ENCODE measurements around the gene TTC6.

The TTC6 gene

DNA sequence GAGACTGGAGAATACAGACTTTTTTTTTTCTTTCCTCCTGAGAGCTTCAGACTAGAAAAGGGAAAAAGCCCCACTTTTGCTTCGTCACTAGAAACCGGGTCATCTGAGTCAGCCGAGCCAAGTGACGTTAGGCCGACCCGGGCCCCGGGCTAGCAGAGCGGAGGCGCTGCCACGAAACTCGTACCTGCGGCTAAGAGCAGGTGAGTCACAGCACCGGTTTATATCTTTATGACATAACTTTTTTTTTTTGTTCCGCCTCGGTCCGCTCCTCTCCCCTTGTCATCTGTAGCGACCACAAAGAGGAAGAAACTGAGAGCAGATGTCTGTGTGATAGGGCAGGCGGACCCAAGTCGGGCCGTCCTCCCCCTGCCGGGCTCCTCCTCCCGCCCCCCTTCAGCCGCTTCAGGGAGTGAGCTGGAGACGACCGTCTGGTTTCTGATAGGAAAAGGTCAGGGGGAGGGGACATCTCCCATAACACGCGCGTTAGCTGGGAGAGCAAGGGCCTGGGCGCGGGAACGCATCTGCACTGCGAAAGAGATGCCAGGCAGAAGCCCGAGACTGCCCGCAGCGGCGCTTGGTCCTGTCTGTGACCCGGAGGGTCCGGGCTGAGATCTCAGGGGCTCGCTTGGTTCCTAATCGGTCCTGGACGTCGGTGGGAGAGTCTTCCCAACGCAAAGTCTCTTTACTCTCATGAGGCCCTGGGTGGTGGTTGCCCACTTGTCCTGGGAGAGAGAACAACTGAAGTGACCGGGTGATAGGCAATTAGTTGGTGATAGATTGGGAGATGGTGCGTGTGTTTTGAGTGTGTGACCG lies 586 bp downstream of the TTC6 start:
- in situ Hi-C loops (cut with HindIII; ENCODE audit: low pct_unique_long_range_greater_than_20kb, low sequenced_read_pairs): no loop called here
- peak in 1 of 2 experiments; percentile 94 for DNase-seq (ENCODE audit: low read depth in 1 of 2, low spot score in 1 of 2)
- TF ChIP-seq JUND (IDR thresholded peaks at IDR 0.05; ENCODE audit: low read depth): peak; percentile 23; the same call in 1 of the 2 replicates

DNA sequence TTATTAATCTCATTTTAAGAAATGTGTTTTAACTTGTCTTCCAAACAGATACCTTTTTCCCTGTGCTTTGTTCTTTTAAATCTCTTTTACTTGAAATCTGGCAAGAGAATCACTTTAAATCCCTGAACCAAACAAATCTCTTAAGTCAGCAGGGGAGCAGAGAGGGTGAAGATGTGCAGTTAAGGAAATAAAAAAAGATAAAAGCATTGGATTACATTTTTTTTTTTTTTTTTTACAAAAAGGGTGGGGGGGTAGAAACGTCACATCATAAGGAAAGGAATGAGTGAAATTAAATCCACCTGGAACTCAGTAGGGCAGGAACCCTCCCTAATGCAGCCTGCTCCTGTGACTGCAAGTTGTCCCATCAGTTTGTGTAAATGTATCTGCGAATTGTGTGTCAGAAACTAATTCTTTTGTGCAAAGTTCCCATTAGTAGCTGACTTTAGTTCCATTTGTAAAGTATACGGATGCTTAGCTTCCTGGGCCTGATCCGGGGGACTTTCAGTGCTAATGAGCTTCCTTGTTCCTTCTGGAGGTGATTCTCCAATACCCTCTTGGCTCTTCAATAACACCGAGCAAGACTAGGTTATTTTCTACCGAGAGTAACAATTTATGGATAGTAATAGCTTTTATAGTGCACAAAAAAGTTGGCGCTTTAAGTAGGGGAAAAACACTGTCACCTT lies 1.5 kb downstream of the TTC6 start:
- in situ Hi-C loops (cut with HindIII; ENCODE audit: low pct_unique_long_range_greater_than_20kb, low sequenced_read_pairs): no loop called here
- DNase-seq (ENCODE audit: low read depth in 1 of 2, low spot score in 1 of 2): no peak
- no peak for TF ChIP-seq JUND (IDR thresholded peaks at IDR 0.05; ENCODE audit: low read depth)

DNA sequence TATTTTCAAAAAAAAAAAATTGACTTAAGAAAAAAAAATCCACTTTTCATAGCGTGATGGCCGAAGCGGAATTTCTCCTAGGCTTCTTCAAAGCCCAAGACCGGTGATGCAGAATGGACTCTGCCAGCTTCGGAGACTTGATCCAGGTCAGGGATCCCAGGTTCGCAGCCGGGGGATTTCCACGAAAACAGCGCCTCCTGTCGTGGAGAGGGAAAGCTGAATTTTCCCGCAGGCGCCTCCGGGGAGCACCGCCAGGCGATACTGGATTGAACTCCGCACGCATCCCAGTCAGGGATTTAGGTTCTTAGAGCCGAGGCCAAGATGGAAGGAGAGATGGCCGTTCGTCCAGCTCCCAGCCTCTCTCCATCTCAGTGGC lies 2.1 kb downstream of the TTC6 start:
- TF ChIP-seq JUND (IDR thresholded peaks at IDR 0.05; ENCODE audit: low read depth): no peak
- in situ Hi-C loops (cut with HindIII; ENCODE audit: low pct_unique_long_range_greater_than_20kb, low sequenced_read_pairs): no loop called here
- peak in 1 of 2 experiments; percentile 85 for DNase-seq (ENCODE audit: low read depth in 1 of 2, low spot score in 1 of 2)

DNA sequence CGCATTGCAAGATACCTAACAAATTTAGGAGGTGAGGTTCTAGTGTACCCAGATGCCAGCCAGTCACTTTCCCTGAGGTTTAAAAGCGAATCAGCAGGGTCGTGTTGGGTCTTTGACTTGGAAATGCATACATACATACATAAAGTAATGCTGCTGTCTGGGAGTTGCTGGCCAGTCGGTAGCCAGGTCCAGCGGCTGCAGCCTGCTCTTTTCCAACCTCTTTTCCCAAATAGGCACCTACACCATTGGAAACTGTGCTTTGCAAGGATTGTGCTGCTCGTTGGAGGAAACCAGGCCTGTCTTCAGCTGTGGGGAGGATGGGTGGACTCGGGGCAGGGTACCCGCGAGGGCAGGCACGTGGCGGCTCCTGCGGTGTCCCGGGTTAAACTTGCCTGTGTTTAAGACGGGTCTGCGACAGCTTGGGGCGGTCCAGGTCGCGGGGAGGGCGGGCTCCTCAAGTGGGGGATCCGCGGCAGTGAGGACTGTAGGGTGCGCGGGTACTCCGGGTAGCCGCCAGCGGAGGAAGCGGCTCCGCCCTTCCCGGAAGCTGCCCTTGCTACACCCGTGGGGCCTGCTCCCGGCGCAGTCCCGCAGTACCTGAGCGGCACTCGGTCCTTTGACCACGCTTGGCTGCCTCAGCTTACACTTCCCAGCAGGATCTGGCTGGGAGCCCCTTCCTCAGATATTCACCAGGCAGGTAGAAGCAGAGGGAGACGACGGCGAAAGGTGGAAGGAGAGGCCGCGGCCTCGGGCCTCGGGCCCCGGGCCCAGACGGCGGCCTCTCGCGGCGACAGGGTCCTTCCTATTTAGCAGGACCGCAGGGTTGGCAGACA lies 2.7 kb downstream of the TTC6 start:
- in situ Hi-C loops (cut with HindIII; ENCODE audit: low pct_unique_long_range_greater_than_20kb, low sequenced_read_pairs): no loop called here

DNA sequence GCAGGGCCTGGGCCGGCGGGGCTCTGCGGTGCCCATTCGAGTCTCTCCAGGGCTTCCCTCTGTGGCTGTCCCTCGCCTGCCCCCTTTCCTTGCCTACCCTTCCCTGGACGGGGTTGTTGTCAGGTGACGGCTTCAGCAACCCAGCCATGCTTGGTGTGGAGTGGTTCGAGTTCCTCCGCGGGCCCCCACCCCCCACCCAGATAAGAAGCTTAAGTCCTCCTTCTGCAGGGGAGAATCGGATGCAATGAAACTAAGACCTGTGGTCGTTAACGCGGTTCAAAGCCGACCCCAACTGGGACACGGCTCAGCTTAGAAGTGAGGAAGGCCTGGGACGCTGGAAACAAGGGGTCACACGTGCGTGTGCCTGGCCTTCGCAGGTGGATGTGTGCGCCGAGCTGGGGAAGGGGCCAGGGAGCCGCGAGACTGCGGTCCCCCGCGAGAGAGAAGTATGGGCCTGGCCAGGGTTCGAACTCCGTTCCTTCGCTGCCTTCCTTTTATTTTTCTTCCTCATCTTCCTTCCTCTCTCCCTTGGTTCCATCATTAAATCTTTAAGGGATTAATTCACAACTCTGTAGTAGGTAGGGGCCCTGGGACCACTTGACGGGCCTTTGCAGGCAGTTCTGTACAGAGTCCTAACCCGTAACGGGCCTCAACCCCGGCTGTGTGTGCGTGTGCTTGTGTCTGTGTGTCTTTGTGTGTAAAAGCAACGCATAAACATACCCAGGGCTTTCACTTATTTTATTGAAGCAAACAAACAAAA lies 3.5 kb downstream of the TTC6 start:
- TF ChIP-seq JUND (IDR thresholded peaks at IDR 0.05; ENCODE audit: low read depth): no peak
- DNase-seq (ENCODE audit: low read depth in 1 of 2, low spot score in 1 of 2): peak in 1 of 2 experiments; percentile 46
- in situ Hi-C loops (cut with HindIII; ENCODE audit: low pct_unique_long_range_greater_than_20kb, low sequenced_read_pairs): no loop called here

More for the DNA sequence above, 2.7 kb downstream of the TTC6 start:
- TF ChIP-seq JUND (IDR thresholded peaks at IDR 0.05; ENCODE audit: low read depth): no peak
- DNase-seq (ENCODE audit: low read depth in 1 of 2, low spot score in 1 of 2): peak in 1 of 2 experiments; percentile 76

DNA sequence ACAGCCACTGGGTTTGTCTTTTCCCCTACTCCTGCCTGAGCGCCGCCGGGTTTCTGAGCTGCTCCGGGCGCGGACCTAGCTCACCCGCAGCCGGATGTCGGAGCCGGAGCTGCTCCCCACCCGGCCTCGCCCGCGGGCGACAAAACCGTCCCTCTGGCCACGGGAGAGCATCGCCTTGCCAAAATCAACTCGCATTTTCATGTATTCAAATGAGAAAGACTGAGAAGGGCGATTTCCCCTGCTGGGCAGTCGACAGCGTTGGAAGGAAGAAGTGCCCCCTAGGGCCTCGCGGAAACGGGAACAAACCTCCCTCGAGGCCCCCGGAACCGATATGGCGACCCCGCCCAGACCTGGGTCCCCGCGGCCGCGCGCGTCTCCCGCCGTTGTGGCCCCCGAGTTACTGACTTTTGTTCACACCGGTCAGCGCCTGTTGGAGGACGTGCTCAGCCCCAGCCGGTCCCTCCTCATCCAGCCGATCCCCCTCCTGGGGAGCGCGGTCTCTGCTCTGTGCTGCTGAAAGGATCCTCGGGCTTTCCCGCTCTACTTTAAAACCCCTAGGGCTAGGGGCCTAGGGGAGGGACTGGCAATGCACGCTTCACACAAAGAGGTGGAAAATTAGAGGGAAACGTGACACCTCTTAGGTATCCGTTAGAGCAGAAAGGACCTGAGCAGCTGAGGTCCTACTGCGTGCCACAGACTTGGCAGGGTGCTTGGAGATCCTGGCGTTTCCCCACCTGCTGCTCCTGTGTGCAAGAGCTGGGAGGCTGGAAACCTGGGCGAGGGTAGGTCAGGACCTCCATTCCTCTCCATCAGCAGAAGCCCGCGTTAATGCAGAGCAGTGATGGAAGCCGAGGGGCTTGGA lies 4.3 kb downstream of the TTC6 start:
- in situ Hi-C loops (cut with HindIII; ENCODE audit: low pct_unique_long_range_greater_than_20kb, low sequenced_read_pairs): no loop called here
- peak in 1 of 2 experiments; percentile 88 for DNase-seq (ENCODE audit: low read depth in 1 of 2, low spot score in 1 of 2)

DNA sequence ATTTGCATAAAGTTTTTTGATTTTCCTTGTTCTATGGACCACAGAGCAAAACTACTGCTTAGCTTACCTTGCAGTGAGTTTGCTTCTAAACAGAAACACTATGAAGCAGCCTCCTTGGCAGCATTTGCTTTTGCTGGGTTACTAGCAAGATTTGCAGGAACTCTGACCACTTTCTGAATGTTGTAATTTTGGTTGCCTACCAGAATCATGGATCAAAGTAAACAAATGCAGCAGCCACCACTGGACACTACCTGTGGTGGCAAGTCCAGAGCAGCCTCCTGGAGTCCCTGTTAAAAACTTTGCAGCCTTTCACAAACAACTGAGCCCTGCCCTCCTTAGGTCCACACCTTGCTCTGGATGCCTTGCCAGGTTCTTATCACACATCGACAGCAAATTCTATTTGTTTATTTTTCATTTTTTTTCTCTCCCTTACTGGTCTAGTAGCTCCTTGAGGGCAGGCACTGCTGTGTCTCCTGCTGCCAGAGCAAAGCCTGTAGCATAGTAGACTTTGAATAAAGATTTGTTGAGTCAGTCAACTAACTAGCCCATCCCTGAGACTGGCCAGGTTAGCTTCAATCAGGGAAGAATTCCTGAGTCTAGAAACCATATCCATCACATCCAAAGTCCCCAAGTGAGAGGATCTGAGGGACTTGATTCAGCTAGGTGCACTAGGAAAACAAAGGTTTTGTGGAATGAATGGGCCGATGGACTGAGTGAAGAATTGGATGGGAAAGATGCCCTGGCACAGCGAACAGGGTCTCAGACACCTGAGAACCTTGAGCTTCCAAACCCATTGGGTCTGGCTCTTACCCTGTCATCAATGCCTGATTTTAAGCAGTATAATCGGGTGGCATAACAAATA lies 5.7 kb downstream of the TTC6 start:
- in situ Hi-C loops (cut with HindIII; ENCODE audit: low pct_unique_long_range_greater_than_20kb, low sequenced_read_pairs): no loop called here
- DNase-seq (ENCODE audit: low read depth in 1 of 2, low spot score in 1 of 2): peak in 1 of 2 experiments; percentile 66
- peak; percentile 11; the same call in 1 of the 2 replicates for TF ChIP-seq JUND (IDR thresholded peaks at IDR 0.05; ENCODE audit: low read depth)

More for the DNA sequence above, 4.3 kb downstream of the TTC6 start:
- no peak for TF ChIP-seq JUND (IDR thresholded peaks at IDR 0.05; ENCODE audit: low read depth)

DNA sequence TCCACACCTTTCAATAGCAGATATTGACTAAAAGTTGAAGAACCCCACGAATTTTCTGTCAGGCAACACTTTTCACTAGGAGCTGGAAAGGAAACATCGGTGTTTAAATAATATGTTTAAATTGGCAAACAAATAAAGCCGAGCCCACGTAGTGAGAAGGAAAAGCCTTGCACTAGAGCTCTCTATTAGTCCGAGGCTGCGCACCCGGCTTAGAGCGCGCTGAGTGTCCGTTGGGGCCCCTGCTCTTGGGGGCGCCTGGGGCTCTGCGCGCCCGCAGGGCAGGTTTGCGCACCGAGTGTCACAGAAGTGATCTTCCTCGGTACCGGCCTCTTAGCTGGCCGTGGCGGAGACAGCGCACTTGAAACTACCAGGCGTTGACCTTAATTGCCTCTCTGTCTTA lies 6.4 kb downstream of the TTC6 start:
- in situ Hi-C loops (cut with HindIII; ENCODE audit: low pct_unique_long_range_greater_than_20kb, low sequenced_read_pairs): no loop called here
- no peak for TF ChIP-seq JUND (IDR thresholded peaks at IDR 0.05; ENCODE audit: low read depth)
- no peak for DNase-seq (ENCODE audit: low read depth in 1 of 2, low spot score in 1 of 2)

DNA sequence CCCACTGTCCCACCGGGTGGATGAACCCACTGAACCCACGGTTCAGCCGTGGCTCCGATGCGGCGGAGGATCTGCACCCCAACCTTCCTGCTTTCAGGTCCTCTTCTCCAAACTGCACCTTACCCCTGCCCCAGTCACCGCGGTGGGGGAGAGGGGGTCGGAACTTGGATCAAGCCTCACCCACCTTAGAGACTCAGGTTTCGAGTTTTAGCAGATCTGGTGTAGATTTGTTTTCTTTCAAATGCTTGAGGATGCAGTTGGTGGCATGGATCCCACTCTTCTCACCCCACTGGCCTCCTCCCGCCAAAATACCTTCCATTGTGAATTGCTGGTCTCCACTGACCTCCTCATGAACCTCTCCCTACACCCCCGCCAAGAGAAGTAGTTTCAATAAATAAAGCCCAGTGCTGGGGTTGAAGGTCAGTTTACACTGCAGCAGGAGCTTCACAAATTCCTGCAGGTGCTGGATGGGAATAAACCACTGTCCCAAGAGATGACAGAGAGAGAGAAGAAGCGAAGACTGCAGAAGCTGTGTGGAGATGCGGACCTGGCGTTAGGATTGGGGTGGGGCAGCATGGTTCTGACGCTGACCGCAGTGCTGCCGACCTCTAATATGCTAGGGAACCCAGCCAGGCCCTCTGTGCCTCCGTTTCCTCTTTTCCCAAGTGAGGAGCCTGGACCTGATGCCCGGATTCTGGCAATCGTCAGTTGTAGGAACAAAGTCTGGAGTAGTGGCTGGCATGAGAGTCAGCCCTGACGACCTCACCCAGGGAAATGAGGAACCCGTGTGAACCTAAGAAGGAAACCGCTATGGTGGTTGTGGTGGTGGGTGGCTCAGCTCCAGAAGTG lies 7.4 kb downstream of the TTC6 start:
- DNase-seq (ENCODE audit: low read depth in 1 of 2, low spot score in 1 of 2): peak in 1 of 2 experiments; percentile 60
- in situ Hi-C loops (cut with HindIII; ENCODE audit: low pct_unique_long_range_greater_than_20kb, low sequenced_read_pairs): no loop called here
- TF ChIP-seq JUND (IDR thresholded peaks at IDR 0.05; ENCODE audit: low read depth): no peak
